CD4-positive, alpha-beta T cell treated with Interleukin-6 at 100 ng/mL for 8 hours (primary cell): ENCODE results near the gene RHBDF1.

Source experiments
- DNase-seq: peaks from one replicate; pipeline ENCODE4 v3.0.0-alpha.2; 2020; ENCODE audit warnings: mixed read lengths, low spot score

Gene RHBDF1

GRCh38 chr16:72561-73548 is at the start of gene RHBDF1:
RHBDF1 (minus strand) TSS chr16:72631; CDS start chr16:65015, 7,616 bp downstream.
- DNase-seq, result no peak

GRCh38 chr16:120756-121155 is 48.3 kb upstream of the RHBDF1 start:
- no peak for DNase-seq

DNA sequence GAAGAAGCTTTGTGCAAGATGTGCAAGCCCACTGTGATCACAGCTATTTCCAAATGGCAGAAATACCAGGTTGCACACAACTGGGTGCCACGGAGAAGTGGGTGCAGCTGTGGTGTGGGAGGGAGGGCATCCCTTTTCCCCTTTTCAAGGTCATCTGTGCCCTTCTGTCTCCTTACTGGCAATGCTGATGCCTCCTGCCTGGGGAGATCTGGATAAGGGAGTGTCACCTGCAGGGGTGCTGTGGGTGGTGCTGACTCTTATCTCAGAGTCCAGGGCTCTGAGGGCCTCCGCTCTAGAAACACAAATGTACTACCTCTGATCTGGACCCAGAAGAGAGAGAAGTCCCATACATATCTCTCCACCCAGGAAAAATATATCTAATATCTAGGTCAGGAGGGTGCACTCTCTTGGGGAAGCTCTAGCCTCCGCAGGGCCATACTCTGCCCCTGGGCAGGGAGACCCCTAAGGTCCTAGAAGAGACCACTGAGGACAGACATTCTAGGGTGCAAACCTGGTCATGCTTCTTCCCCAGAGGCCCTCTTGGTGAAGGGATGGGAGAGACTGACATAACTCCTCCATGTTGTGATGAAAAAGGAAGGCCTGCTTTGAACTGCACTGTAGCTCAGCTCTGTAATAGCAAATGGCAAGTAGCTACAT is 47.5 kb upstream of the RHBDF1 start:
- DNase-seq, result no peak

- no peak for DNase-seq
Measured at GRCh38 chr16:119295-119694, 46.9 kb upstream of the RHBDF1 start.

DNA sequence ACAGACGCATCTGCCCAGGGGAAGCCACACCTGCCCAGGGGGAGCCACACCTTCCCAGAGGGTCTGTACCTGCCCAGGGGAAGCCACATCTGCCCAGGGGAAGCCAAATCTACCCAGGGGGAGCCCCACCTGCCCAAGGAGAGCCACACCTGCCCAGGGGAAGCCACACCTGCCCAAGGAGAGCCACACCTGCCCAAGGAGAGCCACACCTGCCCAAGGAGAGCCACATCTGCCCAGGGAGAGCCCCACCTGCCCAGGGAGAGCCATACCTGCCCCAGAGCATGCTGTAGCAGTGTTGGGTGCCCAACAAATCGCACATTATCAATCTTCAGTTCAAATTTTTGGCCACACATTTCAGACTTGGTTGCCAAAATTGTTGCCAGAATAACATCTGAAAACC is 46.4 kb upstream of the RHBDF1 start:
- DNase-seq, result no peak

DNA sequence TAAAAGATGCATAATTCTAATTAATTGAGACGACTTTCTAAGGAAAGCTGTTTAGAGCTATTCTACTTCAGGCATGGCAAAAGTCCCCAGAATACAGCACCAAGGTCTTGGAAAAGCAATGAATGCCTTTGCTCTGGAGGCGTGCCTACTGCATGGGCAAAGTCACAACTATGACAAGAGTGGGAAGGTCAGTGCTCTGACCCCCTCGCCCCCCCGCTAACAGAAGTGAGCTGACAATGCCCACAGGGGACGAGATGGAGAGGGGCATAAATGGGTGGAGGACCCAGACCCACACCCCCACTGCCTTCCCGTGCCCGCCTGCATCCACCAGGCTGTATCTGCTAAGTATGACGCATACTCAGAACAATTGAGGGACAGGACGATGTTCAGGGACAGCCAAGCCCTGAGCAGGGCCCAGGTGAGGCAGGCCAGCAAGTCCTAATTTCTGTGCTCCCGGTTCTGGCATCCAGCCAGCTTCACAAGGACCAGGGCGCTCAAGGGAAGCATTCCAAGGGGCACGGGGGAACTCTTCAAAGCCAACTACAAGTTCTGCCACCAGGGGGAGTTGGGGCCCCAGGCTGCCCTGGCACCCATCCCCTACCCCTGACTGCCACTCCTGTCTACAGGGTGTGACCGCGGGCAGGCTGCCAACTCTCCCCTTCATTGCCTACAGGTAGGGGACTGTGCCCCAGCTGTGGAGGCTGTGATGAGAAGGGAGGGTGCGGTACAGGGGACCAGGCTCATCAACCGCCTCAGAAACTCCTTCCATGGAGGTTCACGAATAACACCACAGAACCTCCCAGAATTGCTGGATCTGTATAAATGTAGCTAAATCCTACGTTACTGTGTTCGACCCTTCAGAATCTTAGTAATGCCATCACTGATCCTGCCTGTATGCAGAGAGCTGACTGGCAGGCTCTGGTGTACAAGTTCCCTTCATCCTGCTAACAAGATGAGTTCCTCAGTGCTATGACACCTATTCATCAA is 45.2 kb upstream of the RHBDF1 start:
- peak; percentile 57 for DNase-seq

DNA sequence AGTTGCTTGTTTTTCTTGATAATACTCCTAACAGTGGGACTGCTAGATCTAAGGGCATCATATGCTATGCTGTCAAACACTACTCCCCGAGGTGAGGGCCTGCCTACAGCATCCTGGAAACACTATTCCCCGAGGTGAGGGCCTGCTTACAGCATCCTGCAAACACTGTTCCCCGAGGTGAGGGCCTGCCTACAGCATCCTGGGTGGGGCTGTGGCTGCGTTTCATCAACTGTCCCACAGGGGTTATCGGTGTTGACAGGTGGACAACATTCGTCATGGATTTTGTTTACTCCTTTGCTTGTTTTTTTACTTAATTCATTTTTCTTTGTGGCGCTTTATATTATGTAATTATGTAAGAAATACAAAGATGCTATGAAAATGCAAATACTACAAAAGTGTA is 43.6 kb upstream of the RHBDF1 start:
- no peak for DNase-seq

DNA sequence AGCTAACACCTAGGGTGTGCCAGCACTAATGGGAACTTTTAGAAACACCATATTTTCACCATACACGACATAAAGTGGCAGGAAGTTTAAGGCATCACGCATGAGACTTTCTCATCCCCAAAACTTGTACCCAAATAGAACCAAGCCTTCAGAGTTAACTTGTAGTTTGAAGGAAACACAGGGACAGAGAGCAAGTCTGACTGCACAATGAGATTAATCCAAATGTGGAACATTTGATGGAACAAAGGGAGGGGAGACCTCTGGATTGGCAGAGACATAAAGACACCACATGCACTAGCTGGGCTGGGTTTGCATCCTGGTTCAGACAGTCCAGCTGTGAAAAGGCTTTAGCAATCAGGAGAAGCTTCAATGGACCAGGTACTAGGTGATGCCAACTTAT is 41.9 kb upstream of the RHBDF1 start:
- no peak for DNase-seq

DNA sequence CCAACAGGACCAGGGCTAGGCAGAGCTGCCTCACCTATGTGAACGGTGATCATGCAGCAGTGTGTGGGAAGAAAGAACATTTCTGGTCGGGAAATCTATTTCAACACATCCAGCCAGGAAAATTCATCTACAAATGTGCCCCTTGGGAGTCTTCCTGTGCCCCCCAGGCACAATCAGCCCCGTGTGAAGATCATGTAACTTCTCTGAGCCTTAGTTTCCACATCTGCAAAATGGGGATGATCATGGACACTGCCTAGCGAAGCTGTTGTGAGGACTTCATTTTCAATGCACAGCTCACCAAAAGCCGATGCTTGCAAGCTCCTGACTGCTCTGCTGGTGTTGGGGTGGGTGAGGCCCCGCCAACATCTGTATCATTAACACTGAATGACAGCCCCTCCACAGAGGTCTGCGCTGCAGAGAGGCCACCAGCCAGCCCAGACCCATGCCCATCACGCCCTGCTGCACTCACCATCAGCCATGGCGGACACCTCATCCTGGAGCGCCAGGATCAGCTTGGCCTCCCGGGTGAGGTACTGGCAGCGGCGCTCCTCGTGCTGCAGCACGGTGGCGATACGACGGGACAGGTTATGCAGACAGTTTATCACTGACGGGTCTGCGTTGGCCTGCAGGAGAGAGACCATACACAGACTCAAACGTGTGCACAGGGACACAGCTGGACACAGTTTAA is 39.9 kb upstream of the RHBDF1 start:
- no peak for DNase-seq

DNA sequence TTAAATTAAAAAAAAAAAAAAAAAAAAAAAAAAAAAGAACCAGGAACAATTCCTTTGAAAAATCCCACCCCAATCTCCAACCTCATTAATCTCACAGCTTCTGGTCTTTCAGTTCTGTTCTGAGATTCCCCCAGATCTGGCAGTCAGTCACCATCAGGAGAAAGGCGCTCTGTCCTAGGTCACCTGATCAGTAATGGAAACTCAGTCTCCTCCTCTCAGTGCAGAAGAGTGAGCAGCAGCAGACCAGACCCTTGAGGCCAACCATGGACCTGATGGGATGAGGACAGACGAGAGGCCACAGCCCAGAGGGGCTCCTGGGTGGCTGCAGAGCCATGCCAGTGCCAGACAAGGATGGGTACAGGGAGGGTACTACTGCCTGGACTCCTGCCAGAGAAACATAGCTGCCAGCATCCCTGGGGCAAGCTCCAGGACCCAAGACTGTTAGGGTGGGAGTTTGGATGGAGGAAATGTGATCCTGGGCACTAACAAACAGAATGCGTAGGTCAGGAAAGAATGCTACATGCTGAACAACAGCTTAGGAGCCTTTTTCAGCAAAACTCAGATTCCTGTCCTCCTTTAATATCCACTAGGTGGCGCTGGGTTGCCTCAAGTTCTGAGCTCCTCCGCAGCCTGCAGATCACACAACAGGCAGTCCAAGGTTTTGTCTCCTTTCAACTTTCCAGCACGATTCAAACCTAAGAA is 34.3 kb upstream of the RHBDF1 start:
- DNase-seq, result peak; percentile 66

DNA sequence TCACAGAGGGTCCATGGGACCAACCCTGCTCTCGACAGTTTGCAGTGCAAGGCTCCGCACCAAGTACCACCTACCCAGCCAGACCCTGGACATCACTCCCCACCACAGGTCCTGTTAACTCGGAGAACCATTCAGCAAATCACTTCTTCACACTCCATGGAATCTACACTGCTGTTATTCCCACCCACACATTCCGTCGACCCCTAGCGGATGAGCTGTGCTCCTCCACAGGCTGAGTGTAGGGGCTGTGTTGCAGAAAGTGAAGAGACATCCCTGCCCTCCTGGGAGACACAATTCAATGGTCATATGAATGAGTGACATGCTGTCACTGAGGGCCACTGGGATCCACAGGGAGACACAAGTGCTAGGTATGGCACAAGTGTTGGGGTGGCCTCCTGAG is 33.1 kb upstream of the RHBDF1 start:
- DNase-seq, result no peak

DNA sequence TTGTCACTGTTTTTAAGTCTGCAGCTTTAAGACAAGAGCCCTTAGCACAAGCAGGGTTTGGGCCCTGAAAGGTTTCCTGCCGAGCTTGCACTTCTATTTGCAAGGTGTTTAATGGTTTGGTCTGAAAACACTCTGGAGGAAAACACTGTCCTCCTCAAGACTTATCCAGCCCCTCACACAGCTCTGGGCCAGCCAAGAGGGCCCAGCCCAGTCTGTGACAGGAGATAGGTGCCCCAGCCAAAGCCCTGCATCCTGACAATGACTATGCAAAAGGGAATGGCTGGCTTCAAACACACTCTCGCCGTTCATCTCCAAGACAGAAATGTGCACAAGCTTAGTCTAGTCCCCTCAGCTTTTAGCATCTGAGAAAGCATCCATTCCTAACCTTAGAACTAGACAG is 32.5 kb upstream of the RHBDF1 start:
- DNase-seq, result no peak

DNA sequence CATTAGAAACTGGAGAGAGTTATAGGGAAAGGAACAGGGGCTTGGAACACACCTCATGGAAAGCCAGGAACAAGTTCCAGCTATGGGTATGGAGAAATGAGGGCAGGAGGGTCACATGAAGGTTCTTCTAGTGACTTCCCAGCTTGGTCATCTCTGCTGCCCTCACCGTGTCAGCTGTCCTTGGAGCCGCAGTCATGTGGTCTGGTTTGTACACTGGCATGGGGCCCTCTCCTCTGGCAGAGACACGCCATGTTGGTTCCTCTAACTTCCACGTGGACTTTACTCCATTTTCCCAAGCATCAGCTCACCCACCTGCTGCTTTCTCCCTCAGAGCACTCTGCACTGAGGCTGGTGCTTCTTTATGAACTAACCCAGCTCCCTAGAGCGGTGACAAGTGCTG is 31.9 kb upstream of the RHBDF1 start:
- no peak for DNase-seq

GRCh38 chr16:102060-102855 is 29.8 kb upstream of the RHBDF1 start:
- no peak for DNase-seq

- DNase-seq, result no peak
Measured at GRCh38 chr16:101586-101985, 29.2 kb upstream of the RHBDF1 start.

DNA sequence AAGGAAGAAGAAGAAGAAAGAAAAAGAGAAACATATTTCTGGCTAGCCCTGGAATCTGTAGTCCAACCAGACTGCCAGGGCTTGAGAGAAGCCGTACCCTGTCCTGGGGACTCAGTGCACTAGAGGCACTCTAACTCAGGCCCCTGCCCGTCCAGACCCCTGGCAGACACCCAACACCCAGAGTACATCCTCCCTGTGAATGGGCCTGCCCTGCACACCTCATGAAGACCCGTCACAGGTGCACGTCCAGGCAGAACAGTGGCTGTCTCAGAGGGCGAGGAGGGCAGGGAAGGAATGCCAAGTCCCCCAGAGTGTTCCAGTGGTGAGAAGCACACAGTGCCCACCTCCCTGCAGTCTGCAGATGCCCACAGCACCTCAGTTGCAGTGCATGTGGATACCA is 28.6 kb upstream of the RHBDF1 start:
- DNase-seq, result no peak

GRCh38 chr16:97822-98221 is 25.4 kb upstream of the RHBDF1 start:
- DNase-seq, result no peak

DNA sequence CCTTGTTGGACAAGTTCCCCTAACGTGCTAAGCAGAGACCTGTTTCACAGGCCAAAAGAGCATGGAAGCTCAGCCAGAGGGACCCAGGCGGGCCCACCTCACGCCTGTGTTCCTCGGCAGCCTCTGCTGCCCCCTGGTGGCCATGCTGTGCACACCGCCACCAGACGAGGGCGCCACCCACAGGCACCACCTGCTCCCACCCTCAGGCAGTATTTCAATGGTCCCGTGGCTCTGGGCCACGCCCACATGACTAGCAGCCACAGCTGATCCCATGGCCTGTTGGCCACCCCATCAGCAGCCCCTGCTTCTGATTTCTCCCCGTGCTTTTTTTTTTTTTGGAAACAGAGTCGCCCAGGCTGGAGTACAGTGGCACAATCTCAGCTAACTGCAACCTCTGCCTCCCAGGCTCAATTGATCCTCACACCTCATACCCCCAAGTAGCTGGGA is 24.5 kb upstream of the RHBDF1 start:
- DNase-seq, result peak; percentile 86

DNA sequence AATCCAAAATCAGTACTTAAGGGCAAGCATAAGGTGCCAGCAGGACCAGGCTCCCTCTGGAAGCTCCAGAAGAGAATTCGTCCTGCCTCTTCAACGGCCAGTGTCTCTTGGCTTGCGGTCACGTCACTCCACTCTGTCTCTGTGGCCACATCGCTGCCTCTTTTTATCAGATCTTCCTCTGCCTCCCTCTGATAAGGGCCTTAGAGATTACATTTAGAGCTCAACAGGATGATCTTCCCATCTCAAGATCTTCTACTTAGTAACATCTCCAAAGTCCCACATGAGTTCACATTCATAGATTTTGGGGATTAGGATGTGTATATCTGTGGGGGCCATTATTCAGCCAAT is 22.5 kb upstream of the RHBDF1 start:
- DNase-seq, result no peak
